ENCODE measurements around the gene MYF5.

GRCh38 chr12:80709811-80710726, 6.6 kb upstream of the MYF5 start:
- TF ChIP-seq SP1 (IDR thresholded peaks at IDR 0.05), result no peak
- TF ChIP-seq TARDBP (IDR thresholded peaks at IDR 0.05), result no peak
- no peak for TF ChIP-seq FOXK2 (IDR thresholded peaks at IDR 0.05)
- no peak for TF ChIP-seq FOXM1 (IDR thresholded peaks at IDR 0.05; ENCODE audit: borderline replicate concordance)
- TF ChIP-seq NFRKB (IDR thresholded peaks at IDR 0.05), result no peak
- no peak for TF ChIP-seq FOXA1 (IDR thresholded peaks at IDR 0.05)
- TF ChIP-seq LEF1 (IDR thresholded peaks at IDR 0.05; ENCODE audit: borderline replicate concordance), result no peak
- TF ChIP-seq ELF4 (IDR thresholded peaks at IDR 0.05), result no peak
- no peak for TF ChIP-seq ZNF384 (IDR thresholded peaks at IDR 0.05)
- TF ChIP-seq BHLHE40 (IDR thresholded peaks at IDR 0.05; ENCODE audit: borderline replicate concordance), result no peak
- no peak for TF ChIP-seq HDGF (IDR thresholded peaks at IDR 0.05; ENCODE audit: borderline replicate concordance)
- TF ChIP-seq SUZ12 (IDR thresholded peaks at IDR 0.05), result no peak
